Stimulated activated CD8-positive, alpha-beta memory T cell treated with anti-CD3 and anti-CD28 coated beads, Interleukin-4, amount 100 ng/mL, for 48 hours (primary cell): ENCODE results near the gene RGL1.
"Not testable (repeated sequence)": the region's sequence is repeated elsewhere in the genome, so short reads cannot be mapped to it uniquely, and the experiment has no call there.

ENCODE experiments used
- DNase-seq: peaks from one replicate; pipeline ENCODE4 v3.0.0-alpha.2; 2020

Gene RGL1

DNA sequence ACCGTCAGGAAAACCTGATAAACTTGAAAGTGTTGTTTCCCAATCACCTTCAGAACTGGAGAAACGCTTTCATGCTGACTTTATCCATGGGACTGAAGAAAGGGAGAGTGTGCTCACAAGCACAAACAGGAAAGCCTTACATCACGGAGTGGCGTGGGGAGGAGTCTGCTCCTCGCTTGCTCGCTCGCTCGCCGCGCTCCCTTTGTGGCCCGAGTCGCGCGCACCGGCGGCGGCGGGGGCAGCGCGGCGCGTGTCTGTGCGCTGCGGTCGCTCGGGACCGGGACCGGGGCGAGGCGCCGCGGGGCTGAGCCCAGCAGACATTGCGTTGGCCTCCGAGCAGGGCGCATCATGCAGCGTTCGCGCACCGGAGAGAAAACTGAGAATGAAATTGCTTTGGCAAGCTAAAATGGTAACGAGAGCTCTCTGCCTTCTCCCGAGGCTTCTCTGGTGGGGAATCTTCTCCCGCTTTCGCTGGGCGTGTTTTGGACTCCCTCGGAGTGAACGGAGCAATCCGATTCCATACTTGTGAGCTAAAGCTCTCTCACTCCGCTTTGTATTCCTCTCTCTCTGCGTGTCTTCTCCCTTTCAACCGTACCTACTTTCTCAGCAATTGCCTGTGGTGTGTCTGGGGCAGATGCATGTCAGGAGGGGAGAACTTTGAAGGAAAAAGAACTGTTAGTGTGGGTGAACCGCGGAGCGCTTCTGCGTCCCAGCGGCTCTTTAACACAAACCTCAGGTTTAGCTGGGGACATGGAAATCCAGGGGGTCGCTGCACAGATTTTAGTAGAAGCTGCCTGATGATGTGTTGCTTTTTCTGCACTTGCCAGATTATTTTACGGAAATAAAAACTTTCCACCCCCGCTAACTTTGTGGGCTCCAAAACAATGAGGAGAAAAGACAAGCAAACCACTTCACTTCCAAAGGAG is at the start of gene RGL1:
Gene RGL1, plus strand, starts transcription at position 205 of the 926 bp plus-strand sequence. Its CDS starts 178 bp downstream, at position 383.
- DNase-seq = peak; percentile 36

DNA sequence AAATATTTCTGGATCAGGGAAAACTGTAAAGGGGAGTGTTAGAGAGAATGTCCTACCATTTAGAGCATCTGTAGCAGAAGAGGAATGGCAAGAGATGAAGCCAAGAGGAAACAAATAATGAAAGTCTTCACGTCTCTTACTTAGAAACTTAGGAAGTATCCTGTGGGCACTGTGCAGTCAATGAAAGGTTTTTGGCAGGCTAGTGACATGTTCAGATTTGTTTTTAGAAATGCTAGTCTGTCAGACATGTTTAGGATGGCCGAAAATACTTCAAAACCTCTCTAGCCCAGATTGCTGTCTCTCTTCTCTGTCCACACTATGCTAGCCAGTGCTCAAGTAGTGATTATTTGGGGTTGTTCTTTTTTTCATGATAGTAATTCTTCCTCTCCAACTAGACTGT is 48.6 kb upstream of the RGL1 start:
- DNase-seq = no peak

GRCh38 chr1:183757061-183757460 is 47.9 kb upstream of the RGL1 start:
- DNase-seq = no peak

GRCh38 chr1:183758913-183759312 is 46.0 kb upstream of the RGL1 start:
- DNase-seq = no peak

DNA sequence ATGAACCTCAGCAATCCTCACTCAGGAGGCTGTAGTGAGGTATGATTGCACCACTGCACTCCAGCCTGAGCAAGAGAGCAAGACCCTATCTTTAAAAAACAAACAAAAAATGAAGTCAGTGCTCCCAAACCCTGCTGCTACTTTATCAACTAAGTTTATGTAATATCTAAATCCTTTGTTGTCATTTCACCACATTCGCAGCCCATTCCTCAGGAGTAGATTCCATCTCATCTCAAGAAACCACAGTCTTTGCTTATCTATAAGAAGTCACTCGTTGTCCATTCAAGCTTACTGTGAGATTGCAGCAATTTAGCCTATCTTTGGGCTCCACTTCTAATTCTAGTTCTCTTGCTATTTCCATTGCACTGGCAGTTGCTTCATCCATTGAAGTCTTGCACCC is 44.3 kb upstream of the RGL1 start:
- no peak for DNase-seq

- DNase-seq = no peak
Observed at GRCh38 chr1:183761871-183762270, 43.0 kb upstream of the RGL1 start.

DNA sequence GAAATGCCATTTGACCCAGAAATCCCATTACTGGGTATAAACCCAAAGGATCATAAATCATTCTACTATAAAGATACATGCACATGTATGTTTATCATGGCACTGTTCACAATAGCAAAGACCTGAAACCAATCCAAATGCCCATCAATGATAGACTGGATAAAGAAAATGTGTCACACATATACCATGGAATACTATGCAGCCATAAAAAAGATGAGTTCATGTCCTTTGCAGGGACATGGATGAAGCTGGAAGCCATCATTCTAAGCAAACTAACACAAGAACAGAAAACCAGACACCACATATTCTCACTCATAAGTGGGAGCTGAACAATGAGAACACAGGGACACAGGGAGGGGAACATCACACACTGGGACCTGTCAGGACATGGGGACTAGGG is 42.1 kb upstream of the RGL1 start:
- not testable (repeated sequence) for DNase-seq

DNA sequence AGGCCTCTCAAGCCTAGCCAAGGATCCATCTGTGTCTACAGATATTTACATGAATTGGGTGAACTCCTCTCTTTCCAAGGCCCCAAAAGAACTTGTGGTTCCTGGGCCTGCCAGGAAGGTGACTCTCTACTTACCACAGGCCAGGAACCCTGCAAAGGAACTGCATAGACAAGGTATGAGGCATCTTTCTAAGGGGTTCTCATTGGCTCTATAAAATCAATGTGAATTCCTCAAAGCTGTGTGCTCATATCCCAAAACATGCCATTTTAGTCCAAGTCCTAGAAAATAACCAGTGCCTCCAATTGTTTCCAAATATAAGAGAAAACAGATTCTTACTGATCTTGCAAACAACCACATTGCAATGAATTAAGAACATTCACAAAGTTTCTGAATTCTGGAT is 39.9 kb upstream of the RGL1 start:
- no peak for DNase-seq

GRCh38 chr1:183769956-183770815 is 34.7 kb upstream of the RGL1 start:
- DNase-seq = no peak

GRCh38 chr1:183770816-183771128 is 34.1 kb upstream of the RGL1 start:
- DNase-seq = no peak

- DNase-seq = no peak
Observed at GRCh38 chr1:183773482-183774274, 31.2 kb upstream of the RGL1 start.

DNA sequence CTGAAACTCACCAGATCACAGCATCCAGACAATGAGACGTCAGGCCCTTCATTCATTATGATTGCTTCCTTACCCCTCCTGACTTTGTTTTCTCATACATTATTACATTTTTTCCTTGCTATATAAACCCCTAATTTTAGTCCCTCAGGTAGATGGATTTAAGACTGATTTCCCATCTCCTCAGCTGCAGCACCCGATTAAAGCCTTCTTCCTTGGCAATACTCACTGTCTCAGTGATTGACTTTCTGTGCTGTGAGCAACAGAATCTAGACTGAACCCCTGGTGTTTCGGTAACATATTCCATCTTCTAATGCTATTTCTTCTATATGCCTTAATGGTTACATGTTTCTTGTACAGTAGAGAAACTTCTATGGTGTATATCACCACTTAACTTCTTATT is 30.0 kb upstream of the RGL1 start:
- DNase-seq = no peak

GRCh38 chr1:183776731-183777130 is 28.2 kb upstream of the RGL1 start:
- DNase-seq = no peak

GRCh38 chr1:183777328-183777727 is 27.6 kb upstream of the RGL1 start:
- no peak for DNase-seq

- DNase-seq = no peak
Observed at GRCh38 chr1:183778045-183778444, 26.9 kb upstream of the RGL1 start.

DNA sequence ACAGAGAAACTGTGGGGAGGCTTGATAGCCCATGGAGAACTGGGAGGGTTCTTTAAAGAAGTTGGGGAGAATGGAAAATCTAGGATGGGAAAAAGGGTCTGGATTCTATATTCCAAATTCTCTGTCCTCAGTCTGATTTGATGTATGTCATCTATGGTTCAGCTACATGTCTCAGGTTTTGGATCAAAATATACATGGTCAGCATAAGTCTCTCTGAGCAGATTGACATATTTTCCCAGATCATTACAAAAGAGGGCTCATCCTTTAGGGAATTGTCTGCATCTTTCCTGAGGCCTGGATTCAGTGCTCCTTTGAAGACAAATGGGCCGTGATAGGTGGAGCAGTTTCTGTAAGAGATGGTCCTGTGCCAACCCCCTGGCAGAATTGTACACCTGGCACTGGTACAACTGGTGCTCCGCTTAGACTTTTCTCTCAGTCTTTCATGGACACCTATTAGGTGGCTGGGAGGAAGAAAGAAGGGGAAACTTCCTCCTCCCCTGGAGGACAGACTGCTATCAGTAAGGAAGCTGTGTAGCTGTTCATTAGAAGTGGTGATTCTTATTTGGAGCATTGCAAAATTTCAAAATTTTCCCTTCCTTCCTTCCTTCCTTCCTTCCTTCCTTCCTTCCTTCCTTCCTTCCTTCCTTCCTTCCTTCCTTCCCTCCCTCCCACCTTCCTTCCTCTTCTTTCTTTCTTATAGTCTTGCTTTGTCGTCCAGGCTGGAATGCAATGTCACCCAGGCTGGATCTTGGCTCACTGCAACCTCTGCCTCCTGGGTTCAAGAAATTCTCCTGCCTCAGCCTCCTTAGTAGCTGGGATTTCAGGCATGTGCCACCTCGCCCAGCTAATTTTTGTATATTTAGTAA is 26.1 kb upstream of the RGL1 start:
- no peak for DNase-seq

DNA sequence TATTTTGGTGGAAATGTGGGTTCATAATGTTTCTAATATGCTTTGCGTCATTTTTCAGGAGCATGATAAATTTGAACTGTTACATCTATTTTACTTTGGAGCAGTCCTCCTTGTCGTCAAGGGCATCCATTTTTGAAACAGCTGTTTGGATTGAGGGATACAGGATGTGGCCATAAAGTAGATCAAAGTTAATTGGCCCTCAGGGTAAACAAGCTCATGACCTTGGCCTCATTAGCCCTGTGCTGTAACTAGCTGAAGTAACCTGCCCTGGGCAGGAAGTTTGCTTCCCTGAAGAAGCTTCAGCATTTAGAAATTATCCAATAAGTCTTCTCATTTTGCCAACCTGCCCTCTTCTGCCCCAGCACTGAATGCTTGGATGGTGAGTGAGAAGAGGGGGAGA is 24.8 kb upstream of the RGL1 start:
- no peak for DNase-seq

- DNase-seq = no peak
Observed at GRCh38 chr1:183780757-183781156, 24.2 kb upstream of the RGL1 start.

DNA sequence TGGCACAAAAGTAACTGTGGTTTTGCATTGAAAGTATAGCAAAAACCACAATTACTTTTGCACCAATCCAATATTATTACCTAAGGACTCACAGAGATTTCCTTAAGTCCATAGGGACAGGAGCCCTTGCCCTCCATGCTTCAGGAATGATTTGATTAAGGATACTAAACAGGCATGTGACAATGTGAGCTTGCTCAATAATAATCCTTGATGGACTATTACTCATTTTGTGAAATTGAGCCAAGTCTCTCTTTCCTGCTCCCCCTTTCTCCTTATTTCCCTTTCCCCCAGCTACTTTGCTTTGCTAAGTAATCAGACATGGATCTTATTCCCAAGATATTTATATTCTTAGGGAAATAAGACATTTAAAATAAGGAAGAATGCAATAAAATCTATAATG is 21.6 kb upstream of the RGL1 start:
- DNase-seq = no peak

GRCh38 chr1:183783767-183784637 is 20.9 kb upstream of the RGL1 start:
- DNase-seq = no peak

GRCh38 chr1:183785921-183786320 is 19.0 kb upstream of the RGL1 start:
- not testable (repeated sequence) for DNase-seq
